ENCODE data around the gene HID1. TPM values are rescaled to one million over a fixed set of nuclear protein-coding genes. Genes with fewer than 3 reads are reported as not detected.
"Not testable (repeated sequence)": the region's sequence is repeated elsewhere in the genome, so short reads cannot be mapped to it uniquely, and the experiment has no call there.

Gene HID1
- total RNA-seq, 1 donor from 2014 or later, result 186 TPM

DNA sequence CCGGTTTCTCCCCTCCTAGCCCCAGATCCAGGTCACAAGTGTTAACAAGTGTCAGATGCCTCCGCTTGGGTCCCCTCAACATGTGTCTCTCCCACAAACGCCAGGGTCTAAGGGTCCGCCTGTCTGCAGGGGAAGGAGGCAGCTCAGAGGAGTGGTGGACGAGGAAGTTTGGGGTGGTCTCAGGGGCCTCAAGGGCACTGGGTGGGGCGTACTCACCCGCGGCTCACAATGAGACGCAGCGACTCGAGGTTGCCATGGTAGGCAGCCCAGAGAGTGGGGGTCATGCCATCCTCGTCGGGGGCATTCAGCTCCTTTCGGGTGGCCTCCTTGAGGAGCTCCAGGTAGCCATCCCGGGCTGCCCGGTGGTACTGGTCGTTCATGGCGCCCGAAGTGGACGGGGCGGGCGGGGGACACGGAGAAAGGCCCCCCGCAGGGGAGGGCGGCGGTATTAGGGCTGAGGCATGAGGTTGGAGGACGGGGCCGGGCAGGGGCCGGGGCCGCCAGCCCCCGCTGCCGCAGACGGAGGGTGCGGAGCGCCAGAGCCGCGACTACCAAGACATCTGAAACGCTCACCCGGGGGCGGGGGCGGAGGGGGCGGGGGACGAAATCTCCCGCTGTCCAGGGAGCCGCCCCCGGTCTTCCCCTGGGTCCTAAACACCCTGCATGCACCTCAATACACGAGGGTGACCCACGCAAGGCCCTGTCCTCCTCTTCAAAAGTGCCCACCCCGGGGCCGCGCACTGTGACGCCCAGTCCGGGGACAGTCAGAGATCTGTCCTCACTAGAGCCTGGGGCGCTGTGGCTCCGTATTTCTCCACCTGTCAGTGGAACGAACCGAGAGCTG, 49.6 kb downstream of the HID1 start, which contains the start of gene USH1G:
USH1G (minus strand) TSS at position 562 of the 844 bp plus-strand sequence; CDS start at position 380, 182 bp downstream.
- no peak for DNase-seq (ENCODE audit: low spot score)

DNA sequence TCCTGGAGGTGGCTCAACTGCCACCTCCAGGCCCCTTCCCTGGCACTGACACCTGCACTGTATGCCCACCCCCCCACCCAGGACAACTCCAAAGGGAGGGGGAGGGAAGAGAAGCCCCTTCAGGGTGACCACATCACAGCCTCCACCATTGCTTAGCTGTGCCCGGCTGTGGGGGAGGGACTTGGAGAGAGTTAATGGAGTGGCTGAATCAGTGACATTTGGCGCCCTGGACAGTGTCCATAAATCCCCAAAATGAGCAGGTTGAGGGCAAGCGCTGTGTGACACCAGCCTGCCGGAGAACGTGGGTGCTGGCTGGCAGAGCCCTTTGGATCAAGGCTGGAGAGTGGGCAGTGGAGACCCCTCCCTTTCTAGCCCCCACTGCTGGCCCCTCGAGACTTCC, 50.4 kb downstream of the HID1 start:
- DNase-seq (ENCODE audit: low spot score), result no peak

DNA sequence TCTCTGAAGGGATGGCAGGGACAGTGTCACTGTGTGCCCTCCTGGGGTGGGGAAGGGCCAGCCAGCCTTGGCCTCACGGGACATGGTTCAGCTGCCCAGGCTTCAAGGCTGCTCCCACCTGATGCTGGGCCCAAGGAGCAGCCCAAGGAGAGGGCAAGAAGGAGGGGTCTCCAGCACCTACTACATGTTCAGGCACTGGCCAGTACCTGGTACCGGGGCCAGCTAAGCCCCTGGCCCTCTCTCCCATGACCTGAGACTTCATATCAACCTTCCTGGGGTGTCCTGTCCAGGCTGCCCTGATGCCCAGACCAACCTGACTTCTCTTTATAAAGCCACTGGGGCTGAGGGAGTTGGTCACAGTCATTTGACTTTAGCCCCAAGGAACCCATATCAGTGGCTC, 50.8 kb downstream of the HID1 start:
- DNase-seq (ENCODE audit: low spot score), result no peak

DNA sequence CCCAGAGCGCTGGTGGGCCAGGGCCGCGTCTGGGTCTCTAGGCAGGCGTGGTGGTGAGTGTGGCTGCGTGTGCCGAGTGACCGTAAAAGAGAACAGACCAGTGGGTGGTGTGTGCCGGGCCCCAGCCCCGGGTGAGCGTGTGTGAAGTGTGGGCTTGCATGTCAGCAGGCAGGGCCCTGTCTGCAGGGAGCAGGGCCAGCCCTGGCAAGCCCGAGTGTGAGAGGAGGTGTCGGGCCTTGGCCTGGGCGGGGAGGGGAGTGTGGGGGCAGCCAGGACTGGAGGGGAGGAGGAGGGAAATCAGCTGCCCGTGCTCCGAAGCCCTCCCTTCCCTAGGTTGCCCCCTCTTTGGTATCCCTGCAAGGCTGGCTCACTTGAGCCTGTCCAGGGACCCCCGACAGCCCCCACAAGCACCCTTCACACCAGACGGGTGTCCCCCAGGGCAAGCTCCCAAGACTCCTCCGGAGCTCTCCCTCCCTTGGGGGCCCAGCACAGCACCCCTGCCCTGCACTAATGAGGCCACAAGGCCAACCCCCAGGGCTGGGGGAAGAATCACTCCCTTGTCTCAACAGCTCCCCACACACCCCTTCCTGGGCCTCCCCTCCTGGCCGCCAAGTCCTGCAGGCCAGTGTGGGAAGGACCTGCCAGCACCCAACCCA, 51.4 kb downstream of the HID1 start:
- DNase-seq (ENCODE audit: low spot score), result no peak

DNA sequence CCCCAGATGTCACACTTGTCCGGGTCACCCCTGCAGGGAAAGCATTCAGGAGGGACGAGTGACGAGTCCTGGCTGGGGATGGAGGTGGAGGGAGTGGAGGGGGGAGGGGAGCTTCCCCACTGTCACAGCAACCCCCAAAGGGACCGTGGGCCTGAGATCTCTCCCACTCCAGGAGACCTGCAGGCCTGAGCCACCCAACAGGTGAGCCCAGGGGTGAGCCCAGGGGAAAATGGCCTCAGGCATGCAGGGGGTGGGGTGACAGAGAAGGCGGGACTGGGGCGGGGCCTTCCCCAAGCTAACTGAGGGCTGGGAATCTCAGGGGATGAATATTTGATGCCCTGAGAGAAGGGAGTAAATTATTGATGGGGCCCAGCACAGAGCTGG, 51.9 kb downstream of the HID1 start:
- DNase-seq (ENCODE audit: low spot score), result no peak

DNA sequence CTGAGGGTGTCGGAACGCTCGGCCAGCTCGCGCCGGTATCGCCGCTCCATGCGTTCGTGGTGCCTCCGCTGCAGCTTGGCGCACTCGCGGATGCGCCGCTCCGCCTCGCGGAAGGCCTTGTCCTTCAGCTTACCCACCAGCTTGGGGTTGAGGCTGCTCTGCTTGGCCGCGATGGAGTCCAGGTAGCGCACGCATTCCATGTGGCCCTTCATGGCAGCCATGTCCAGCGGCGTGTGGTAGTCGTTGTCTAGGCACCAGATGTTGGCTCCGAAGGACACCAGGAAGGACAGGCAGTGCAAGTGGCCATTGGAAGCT, 52.3 kb downstream of the HID1 start:
- no peak for DNase-seq (ENCODE audit: low spot score)

DNA sequence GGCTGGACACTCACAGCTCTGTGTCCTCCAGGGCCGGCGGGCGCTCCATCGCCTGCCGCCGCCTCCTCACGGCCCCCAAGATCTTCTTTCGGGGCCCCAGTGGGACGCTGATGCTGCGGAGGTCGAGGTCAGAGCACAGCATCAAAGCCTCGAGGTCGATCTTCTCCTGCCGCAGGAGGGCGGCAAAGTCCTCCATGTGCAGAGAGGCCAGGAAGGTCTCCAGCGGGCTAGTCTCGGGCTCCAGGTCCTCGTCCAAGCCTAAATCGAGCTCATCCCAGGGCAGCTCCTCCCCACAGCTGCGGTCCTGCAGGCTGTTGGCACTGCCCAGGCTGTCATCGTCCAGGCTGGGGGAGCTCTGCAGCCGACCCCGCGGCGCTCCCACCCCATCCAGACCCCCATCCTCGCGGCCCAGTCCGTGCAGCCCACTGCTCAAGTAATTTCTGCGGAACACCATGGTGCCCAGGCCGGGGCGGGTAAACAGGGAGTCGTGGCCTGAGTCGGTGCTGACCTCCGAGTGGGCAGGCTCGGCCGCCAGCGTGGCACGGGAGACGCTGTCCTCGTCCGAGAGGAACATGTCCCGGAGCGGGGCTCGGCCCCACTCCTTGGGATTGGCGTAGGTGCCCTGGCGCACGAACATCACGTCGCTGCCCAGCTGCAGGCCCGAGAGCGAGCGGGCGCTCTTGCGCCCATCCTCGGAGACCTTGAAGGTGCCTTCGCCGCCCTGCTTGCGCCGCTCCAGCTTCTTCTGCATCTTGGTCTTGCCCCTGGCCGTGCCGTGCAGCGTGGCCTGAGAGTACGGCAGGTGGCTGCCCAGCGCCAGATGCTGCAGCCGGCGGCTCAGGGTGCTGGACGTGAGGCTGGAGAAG, 52.9 kb downstream of the HID1 start:
- DNase-seq (ENCODE audit: low spot score), result no peak

DNA sequence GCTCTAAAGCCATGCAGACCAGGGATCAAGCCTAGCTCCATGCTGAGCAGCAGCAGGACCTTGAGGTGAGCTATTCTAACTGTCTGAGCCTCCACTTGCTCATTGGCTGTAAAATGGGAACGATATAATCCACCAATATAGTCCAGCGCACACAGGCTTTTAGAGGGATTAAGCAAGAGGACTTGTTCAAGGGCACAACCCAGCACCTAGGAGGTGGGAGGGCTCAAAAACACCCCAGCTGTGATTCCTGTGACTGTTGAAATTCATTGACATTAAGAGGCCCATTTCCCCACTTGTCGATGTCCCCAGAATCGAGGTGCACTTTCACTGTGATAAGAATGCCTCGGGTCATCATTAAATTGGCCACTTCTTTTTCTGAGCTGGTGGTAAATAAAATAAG, 53.7 kb downstream of the HID1 start:
- no peak for DNase-seq (ENCODE audit: low spot score)

DNA sequence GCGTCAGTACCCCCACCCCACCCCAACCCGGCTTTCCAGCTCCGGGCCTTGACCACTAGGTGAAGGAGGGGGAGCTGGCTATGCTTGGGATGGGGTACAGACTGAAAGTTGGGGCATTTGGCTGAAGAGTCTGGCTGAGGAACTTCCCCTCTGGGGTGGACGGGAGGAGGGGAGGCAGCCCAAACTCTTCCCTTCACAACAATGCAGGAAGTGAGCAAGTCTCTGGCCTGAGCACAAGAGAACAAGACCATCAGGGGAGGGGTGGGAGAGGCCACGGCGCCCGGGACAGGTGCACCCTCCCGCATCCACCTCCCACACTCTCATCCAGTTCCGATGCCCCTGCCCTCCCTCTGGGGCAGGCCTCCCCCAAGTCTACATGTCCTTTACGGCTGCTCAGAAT, 55.1 kb downstream of the HID1 start:
- DNase-seq (ENCODE audit: low spot score), result no peak

DNA sequence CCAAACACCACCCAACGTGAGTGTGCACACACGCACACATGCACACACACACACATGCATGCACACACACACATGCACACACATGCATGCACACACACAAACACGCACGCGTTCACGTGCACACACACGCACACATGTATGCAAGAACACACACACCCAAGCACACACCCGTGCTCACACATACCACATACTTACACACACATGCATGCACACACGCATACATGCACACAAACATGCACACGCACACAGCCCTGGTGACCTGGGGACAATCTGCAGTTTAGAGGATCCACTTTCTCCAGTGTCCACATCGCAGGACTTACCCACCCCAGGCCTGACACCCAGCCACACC, 55.7 kb downstream of the HID1 start:
- no peak for DNase-seq (ENCODE audit: low spot score)

DNA sequence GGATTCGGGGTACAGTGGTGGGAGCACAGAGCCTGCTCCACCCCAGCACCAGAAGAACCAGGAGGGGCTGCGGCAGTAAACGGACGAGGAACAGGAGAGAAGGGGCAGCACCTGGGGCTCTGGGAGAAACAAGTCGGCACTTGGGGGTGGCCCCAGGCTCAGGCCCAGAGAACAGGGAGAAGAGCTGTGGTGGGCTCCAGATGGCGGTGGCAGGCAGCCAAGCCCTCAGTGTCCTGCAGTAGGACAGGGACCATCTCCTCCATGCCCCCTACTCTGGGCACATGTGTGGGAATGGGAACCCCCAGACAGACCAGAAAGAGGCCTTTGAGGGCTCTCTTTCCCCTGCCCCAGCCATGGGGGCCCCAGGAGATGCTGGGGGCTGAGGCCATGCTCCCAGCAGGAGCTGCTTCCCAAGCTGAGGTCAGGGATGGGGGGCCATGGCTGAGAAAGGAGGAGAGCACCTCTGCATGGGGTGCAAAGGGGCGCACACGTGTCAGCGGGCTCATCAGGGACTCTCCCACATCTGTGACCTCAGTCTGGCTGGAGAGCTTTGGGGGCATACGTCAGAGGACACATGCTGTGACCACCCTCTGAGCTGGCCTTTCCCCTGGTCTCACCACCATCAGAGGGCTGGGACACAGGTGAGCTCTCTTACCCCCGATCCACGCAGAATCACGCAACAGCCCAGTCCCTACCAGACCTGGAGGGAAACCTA, 56.3 kb downstream of the HID1 start:
- no peak for DNase-seq (ENCODE audit: low spot score)

DNA sequence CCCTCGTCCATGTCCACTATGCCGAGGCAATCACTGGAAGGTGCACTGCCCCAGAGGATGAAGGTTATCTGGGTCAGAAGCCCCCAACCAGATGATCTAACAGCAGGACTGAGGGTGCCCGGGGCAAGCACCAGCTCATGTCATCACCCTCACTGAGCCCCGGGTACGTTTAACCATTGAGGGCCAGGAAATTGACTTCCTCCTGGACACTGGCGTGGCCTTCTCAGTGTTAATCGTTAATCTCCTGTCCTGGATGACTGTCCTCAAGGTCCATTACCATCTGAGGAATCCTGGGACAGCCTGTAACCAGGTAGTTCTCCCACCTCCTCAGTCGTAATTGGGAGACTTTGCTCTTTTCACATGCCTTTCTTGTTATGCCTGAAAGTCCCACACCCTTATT, 61.1 kb downstream of the HID1 start:
- not testable (repeated sequence) for DNase-seq (ENCODE audit: low spot score)

DNA sequence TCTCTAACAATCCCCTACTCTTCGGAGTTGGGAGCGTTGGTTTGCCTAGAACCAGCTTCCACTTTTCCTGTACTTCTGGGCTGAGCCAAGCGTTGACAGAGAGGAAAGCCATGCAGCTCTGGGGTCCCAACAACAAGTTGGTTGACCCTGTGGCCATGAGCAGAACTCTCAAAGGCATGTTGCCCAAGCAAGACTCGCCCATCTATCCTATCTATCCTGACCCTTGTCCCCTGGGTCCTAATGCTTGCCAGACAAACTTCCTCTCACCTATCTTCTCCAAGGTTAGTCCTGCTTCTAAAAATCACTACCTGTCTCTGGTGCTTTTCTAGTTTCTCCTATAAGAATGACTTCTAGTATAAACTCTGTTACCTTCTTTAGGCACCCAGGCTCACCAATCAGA, 63.5 kb downstream of the HID1 start:
- DNase-seq (ENCODE audit: low spot score), result not testable (repeated sequence)

DNA sequence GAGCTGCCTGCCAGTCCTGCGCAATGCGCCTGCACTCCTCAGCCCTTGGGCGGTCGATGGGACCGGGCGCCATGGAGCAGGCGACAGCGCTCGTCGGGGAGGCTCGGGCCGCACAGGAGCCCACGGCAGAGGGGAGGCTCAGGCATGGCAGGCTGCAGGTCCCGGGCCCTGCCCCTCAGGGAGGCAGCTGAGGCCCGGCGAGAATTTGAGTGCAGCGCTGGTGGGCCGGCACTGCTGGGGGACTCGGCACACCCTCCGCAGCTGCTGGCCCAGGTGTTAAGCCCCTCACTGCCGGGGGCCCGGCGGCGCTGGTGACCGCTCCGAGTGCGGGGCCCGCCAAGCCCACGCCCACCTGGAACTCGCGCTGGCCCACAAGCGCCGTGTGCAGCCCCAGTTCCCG, 65.5 kb downstream of the HID1 start:
- DNase-seq (ENCODE audit: low spot score), result no peak

DNA sequence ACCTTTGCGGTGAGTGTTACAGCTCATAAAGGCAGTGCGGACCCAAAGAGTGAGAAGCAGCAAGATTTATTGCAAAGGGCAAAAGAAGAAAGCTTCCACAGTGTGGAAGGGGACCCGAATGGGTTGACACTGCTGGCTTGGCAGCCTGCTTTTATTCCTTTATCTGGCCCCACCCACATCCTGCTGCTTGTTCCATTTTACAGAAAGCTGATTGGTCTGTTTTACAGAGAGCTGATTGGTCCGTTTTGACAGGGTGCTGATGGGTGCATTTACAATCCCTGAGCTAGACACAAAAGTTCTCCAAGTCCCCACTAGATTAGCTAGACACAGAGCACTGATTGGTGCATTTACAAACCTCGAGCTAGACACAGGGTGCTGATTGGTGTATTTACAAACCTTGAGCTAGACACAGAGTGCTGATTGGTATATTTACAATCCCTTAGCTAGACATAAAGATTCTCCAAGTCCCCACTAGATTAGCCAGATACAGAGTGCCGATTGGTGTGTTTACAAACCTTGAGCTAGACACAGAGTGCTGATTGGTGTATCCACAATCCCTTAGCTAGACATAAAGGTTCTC, 66.3 kb downstream of the HID1 start:
- DNase-seq (ENCODE audit: low spot score), result not testable (repeated sequence)

DNA sequence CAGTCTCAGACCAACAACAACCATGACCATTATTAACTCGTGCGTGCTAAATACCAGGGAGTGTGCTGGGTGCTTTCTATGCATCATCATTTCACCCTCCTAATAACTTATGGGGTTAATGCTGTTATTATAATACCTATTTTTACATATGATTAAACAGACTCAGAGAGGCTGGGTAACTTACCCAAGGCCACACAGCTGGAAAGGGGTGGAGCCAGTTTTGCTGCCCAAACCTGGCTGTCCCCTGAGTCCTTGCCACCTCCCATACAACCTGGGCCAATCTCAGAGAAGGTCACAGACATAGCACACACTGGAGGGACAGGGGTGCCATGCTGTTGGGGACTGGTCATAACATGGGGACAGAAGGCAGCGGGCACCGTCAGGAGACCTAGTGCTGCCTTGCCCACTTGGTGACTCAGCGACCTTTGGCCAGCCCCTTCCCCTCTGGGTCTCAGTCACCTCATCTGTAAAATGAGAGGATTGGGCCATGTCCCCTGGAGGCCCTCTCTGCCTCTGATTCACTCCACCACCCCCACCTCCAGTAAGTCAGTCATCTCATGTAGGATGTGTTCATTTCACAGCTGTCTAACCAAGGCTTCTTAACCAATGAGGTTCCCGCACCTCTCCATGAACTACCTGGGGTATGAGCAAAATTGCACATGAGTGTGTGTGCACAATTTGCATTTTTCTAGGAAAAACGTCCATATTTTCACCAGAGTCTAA, 67.7 kb downstream of the HID1 start:
- DNase-seq (ENCODE audit: low spot score), result no peak

DNA sequence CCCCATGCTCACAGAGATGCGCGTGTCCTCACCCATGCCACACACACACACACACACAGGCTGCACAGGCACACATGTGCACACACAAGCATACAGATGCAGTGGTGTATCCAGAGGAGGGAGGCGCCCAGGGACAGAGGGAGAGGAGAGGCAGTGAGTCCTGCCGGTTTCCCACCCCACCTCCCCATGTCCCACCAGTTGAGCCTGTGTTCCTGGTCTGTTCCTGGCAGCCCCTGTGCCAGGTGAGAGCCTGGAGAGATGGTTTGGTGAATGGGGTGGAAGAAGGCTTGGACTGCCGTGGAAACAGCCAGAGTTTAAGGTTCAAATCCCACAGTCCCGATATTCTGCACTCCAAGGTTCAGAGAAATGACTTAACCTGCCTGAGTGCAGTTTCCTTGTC, 68.9 kb downstream of the HID1 start:
- no peak for DNase-seq (ENCODE audit: low spot score)

DNA sequence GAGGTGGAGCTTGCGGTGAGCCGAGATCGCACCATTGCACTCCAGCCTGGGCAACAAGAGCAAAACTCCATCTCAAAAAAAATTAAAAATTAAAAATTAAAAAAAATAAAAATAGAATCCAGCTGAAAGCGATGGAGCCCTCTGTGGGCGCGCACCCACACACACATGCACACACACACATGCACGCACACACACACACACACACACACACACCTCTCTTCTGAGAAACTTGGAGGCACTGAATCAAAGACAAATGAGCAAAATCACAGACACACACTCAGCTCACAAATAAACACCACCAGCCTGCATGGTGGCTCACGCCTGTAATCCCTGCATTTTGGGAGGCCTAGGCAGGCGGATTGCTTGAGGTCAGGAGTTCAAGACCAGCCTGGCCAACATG, 69.5 kb downstream of the HID1 start:
- no peak for DNase-seq (ENCODE audit: low spot score)

DNA sequence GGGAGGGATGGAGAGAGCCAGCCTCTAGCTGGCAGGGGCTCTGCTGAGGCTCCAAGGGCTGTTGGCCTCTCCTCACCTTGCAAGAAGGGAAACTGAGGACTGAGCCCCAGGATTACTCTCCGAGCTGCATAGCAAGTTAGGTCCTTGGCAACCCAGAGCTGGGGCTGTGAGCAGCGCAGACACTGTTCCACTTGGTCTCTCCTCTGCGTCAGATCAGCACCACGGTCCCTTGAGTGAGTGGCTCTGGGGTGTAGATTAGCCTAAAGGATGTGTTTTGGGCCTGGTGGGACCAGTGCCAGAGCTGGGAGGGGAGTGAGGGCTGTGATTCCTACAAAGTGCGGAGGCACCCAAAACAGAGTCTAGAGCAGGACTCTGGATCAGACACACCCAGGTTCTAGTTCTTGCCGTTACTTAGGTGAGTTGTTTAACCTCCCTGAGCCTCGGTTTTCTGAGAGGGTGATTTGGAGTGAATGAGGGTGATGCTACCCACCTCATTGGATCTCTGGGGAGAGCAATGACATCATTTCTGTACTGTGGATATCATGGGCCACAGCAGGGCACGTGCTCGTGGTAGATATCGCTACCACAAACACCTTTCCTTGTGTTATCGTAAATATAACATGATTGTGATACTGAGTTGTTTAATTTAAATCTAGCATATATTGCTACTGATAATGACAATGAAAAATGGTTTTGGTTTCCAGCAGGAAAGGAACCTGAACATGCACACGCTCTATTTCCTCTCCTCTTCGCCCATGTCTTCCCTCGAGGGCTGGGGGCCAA, 71.0 kb downstream of the HID1 start:
- DNase-seq (ENCODE audit: low spot score), result no peak
